GM12878 (cell line): Measurements from ENCODE around the gene C16orf74.

Experiments used
- BHLHE40 ChIP-seq, 2 experiments: fragments of 450-650 bp in 1 of 2; IDR thresholded peaks; 2 replicates each; pipeline ENCODE4 v1.6.1; 2011 to 2017; ENCODE audit warnings: low read depth in 2 of 2, borderline replicate concordance in 1 of 2, improper control_type of control experiment in 1 of 2, low read length in 1 of 2, mild to moderate bottlenecking in 1 of 2
- POLR2A ChIP-seq: IDR thresholded peaks from 2 replicates; pipeline ENCODE4 v1.6.1; 2011; ENCODE audit warnings: low read depth, mild to moderate bottlenecking, low read length

- no peak for TF ChIP-seq POLR2A
- TF ChIP-seq BHLHE40 (IDR thresholded peaks at IDR 0.05; ENCODE audit: borderline replicate concordance in 1 of 2, low read depth in 2 of 2, low read length in 1 of 2) = no peak
These were observed 85.0 kb downstream of the C16orf74 start for GRCh38 chr16:85665929-85666328.
